B cell (primary cell): ENCODE measurements around the gene ZIC4. TPM values are rescaled to one million over a fixed set of nuclear protein-coding genes. Genes with fewer than 3 reads are reported as not detected.

ENCODE experiments used
- ATAC-seq: fragments of 200-7000 bp; cut with Tn5 transposase; one replicate; pipeline ENCODE4 v1.10.0; 2021; ENCODE audit warnings: low read depth, mild to moderate bottlenecking, moderate number of reproducible peaks, moderate library complexity
- CTCF ChIA-PET: fragments of 350-600 bp; sonication (Branson Sonifier 250); formaldehyde crosslinking; loops from one replicate; lab custom pipeline; 2021; ENCODE audit warnings: antibody characterized with exemption, inconsistent platforms; lab: Charles Lee
- POLR2A ChIA-PET: fragments of 350-600 bp; sonication (Branson Sonifier 250); formaldehyde crosslinking; loops from one replicate; lab custom pipeline; 2021; ENCODE audit warnings: antibody characterized with exemption; lab: Charles Lee
- DNase-seq: peaks from one replicate; pipeline ENCODE4 v3.0.0; 2013
- H2AFZ ChIP-seq: 2 replicates; pipeline ENCODE4 v1.6.1; 2012; ENCODE audit warnings: mild to moderate bottlenecking, low read depth, low read length; ENCODE audit not compliant: insufficient read depth, poor library complexity, severe bottlenecking
- H3K27ac ChIP-seq, 2 donors: 1 replicate in 1 of 2; 2 replicates in 1 of 2; pipeline ENCODE4 v1.5.1; 2012 to 2013; ENCODE audit warnings: low read length in 2 of 2, mild to moderate bottlenecking in 2 of 2, moderate library complexity in 1 of 2
- H3K27me3 ChIP-seq, 4 experiments: fragments of 200-600 bp in 1 of 4; sonication (generic) in 1 of 4; replicated peaks in 1 of 4; 1 replicate in 2 of 4; 2 replicates in 2 of 4; pipeline versions ENCODE4 v1.6.1 to v1.7.0; 2013 to 2016; ENCODE audit warnings: low read length in 3 of 4, mild to moderate bottlenecking in 2 of 4, mixed read lengths in 1 of 4, moderate library complexity in 1 of 4; ENCODE audit not compliant: insufficient read depth in 4 of 4, control insufficient read depth in 3 of 4; ENCODE audit errors: control extremely low read depth in 1 of 4
- H3K36me3 ChIP-seq, 2 experiments: replicated peaks in 1 of 2; 1 replicate in 1 of 2; 2 replicates in 1 of 2; pipeline versions ENCODE4 v1.6.1 to v1.7.1; 2013; ENCODE audit warnings: low read length in 1 of 2; ENCODE audit not compliant: insufficient read depth in 2 of 2, control insufficient read depth in 1 of 2; ENCODE audit errors: control extremely low read depth in 1 of 2, extremely low read depth in 1 of 2
- H3K4me1 ChIP-seq, 2 donors: fragments of 200-600 bp in 1 of 2; sonication (generic) in 1 of 2; 1 replicate in 1 of 2; 2 replicates in 1 of 2; pipeline versions ENCODE4 v1.5.1 to v1.6.1; 2013 to 2017; ENCODE audit warnings: low read length in 2 of 2; ENCODE audit not compliant: control insufficient read depth in 2 of 2, insufficient read depth in 2 of 2
- H3K4me2 ChIP-seq: replicated peaks from 2 replicates; pipeline ENCODE3; 2012; ENCODE audit warnings: mild to moderate bottlenecking, low read depth, low read length; ENCODE audit not compliant: poor library complexity, severe bottlenecking
- H3K4me3 ChIP-seq, 5 experiments: fragments of 200-600 bp in 1 of 5; sonication (generic) in 1 of 5; 1 replicate in 3 of 5; 2 replicates in 2 of 5; pipeline versions ENCODE4 v1.5.1 to v1.7.0; 2011 to 2016; ENCODE audit warnings: low read length in 4 of 5, mild to moderate bottlenecking in 4 of 5, low read depth in 2 of 5, control low read depth in 1 of 5, moderate library complexity in 1 of 5; ENCODE audit not compliant: insufficient read depth in 1 of 5; ENCODE audit errors: control extremely low read depth in 1 of 5, extremely low read depth in 1 of 5
- H3K79me2 ChIP-seq: fragments of 200-600 bp; sonication (generic); one replicate; pipeline ENCODE4 v1.6.0; 2016; ENCODE audit warnings: low read length; ENCODE audit not compliant: control insufficient read depth, insufficient read depth
- H3K9ac ChIP-seq: fragments of 200-600 bp; sonication (generic); 2 replicates; pipeline ENCODE4 v1.6.1; 2017; ENCODE audit warnings: mild to moderate bottlenecking, low read length, moderate library complexity
- H3K9me3 ChIP-seq, 3 donors: one replicate each; pipeline versions ENCODE4 v1.6.1 to v1.7.1; 2013; ENCODE audit warnings: low read length in 2 of 3; ENCODE audit not compliant: control insufficient read depth in 2 of 3, insufficient read depth in 1 of 3; ENCODE audit errors: control extremely low read depth in 1 of 3
- H4K20me1 ChIP-seq: 2 replicates; pipeline ENCODE4 v1.6.0; 2012; ENCODE audit warnings: mild to moderate bottlenecking, low read length; ENCODE audit not compliant: insufficient read depth, control insufficient read depth, poor library complexity, severe bottlenecking
- H3K27ac Mint-ChIP-seq: one replicate; pipeline ENCODE4 v1.8.0; 2021; ENCODE audit warnings: mixed read lengths
- H3K27me3 Mint-ChIP-seq: one replicate; pipeline ENCODE4 v1.8.0; 2021; ENCODE audit warnings: mixed read lengths
- H3K4me1 Mint-ChIP-seq: one replicate; pipeline ENCODE4 v1.8.0; 2021; ENCODE audit warnings: mixed read lengths
- H3K4me3 Mint-ChIP-seq: one replicate; pipeline ENCODE4 v1.8.0; 2021; ENCODE audit warnings: mixed read lengths
- H3K9me3 Mint-ChIP-seq: one replicate; pipeline ENCODE4 v1.8.0; 2022; ENCODE audit warnings: mixed read lengths; ENCODE audit not compliant: insufficient read depth
- EZH2 ChIP-seq: IDR thresholded peaks from 2 replicates; pipeline ENCODE4 v1.6.1; 2012; ENCODE audit warnings: borderline replicate concordance, low read depth, mild to moderate bottlenecking, moderate library complexity, low read length; ENCODE audit not compliant: insufficient read depth, poor library complexity, severe bottlenecking
- WGBS: methylation state at CpG from one replicate; pipeline ENCODE4 v1.1.5; 2013; ENCODE audit warnings: missing lambda C conversion rate; ENCODE audit not compliant: insufficient coverage; 5-methylcytosine and 5-hydroxymethylcytosine counted together
- intact Hi-C: fragments of 100-400 bp; cut with micrococcal nuclease; formaldehyde crosslinking; loops from one replicate; pipeline ENCODE4 v1.10.0; 2022
- polyA plus RNA-seq: library from polyadenylated mRNA; depleted of rRNA; stranded (reverse); fragments of >200 nt; gene quantifications from 2 replicates; pipeline ENCODE4 v1.2.3, GENCODE V29; 2012
- total RNA-seq, 2 donors: library from RNA; stranded (reverse); fragments of 120-200 nt in 1 of 2; gene quantifications; 1 replicate in 1 of 2; 2 replicates in 1 of 2; pipeline versions ENCODE4 v1.2.3 to v1.2.4, GENCODE V29; 2013 to 2022
- TF ChIP-seq, protein P1 (sequence below): fragments of 200-600 bp; IDR thresholded peaks from one replicate; pipeline ENCODE4 v1.8.0; 2022; ENCODE audit warnings: antibody characterized with exemption, mild to moderate bottlenecking

ZIC4 gene
- total and polyA plus RNA-seq, 2 donors (not counting 1 experiment from before 2014, with no cell fraction given) = not detected

DNA sequence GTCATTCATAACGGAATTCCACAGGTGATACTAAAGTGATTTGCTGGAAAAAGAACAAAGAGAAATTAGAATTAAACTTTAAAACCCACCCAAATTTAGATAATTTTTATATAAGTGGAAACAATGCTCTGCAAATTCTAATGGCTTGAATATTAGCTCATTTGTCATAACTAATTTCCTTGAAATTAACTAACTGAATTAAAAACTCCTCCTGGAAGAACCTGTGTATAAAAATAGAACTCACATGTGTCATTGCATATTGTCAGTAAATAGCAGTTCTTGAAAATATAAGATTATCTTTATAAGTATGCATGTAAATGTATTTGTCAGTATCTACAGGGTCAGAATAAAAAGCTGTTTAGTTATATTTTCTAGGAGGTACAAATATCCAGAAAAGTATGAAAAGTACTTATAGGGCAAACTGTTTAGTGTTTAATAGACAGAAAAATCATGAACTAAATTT lies 19.1 kb upstream of the ZIC4 start:
- Histone ChIP-seq H3K4me2 (no peak overlapping the region), H3K4me1 (peaks cover 0 to under 1% of the 10 kb centered on the region in 2 donors), H3K27ac (no peak overlapping the region), H3K79me2 (no peaks in the 10 kb centered on the region), H3K27me3 (peaks cover 0 to 45% (median 19%) of the 10 kb centered on the region in 4 experiments), H3K36me3 (no peaks in the 10 kb centered on the region), H3K9me3 (peaks cover 0 to 33% (median 0%) of the 10 kb centered on the region in 3 donors), H2AFZ (no peak overlapping the region), H3K9ac (no peak overlapping the region), H4K20me1 (no peaks in the 10 kb centered on the region), H3K4me3 (no peak overlapping the region)
- Mint-ChIP-seq H3K27ac (no peak overlapping the region), H3K4me1 (no peaks in the 10 kb centered on the region), H3K4me3 (no peak overlapping the region), H3K9me3 (no peaks in the 10 kb centered on the region), H3K27me3 (peaks cover 40% of the 10 kb centered on the region)
- no peak for DNase-seq
- TF ChIP-seq, protein P1, sequence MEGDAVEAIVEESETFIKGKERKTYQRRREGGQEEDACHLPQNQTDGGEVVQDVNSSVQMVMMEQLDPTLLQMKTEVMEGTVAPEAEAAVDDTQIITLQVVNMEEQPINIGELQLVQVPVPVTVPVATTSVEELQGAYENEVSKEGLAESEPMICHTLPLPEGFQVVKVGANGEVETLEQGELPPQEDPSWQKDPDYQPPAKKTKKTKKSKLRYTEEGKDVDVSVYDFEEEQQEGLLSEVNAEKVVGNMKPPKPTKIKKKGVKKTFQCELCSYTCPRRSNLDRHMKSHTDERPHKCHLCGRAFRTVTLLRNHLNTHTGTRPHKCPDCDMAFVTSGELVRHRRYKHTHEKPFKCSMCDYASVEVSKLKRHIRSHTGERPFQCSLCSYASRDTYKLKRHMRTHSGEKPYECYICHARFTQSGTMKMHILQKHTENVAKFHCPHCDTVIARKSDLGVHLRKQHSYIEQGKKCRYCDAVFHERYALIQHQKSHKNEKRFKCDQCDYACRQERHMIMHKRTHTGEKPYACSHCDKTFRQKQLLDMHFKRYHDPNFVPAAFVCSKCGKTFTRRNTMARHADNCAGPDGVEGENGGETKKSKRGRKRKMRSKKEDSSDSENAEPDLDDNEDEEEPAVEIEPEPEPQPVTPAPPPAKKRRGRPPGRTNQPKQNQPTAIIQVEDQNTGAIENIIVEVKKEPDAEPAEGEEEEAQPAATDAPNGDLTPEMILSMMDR = no peak
- TF ChIP-seq EZH2 = no peak
- no peak for ATAC-seq
- no CpG with 5 or more reads among the region's 1 CpG for WGBS
- ChIA-PET CTCF (no interaction called here), POLR2A (no interaction called here)
- intact Hi-C loops = no loop called here

DNA sequence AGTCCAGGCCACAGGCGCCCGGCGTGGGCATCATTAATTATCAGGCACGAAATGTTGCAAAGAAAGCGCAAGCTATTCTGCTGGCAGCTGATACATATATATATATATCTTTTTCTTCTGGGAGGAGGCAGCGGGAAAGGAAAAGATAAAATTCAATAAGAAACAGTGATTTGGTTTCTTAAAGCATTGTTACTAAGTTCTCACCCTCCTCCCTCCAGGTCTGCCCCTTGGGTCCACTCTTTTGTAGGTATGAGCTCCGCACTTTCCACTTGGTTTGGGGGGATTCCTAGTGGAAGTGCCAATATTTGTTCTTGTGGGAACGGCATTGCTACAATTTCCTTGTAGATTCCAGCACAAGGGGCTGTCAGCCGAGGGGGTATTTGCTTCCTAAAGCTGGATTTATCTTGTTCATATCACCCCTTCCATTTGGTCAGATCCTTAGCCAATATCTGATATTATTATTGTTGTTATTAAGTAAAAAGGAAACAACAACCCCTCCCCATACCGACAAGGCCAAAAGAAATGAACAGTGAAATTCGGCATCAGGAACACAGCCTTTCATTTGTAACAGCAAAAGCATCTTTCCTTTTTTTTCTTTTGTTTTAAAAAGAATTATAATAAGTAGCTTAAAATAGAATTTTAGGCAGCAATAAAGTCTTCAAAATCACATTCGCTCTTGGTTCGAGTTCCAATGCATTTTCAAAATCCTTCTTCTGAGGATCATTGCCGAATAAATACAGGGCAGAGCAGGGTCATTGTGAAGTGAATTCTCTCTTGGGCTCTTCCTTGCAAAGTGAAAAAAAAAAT lies 18.4 kb upstream of the ZIC4 start:
- POLR2A ChIA-PET = no interaction called here
- intact Hi-C loops = no loop called here
- no peak overlapping the region for H3K27ac ChIP-seq

More for the DNA sequence above, 18.4 kb upstream of the ZIC4 start:
- Histone ChIP-seq H3K4me3 (no peak overlapping the region), H3K9me3 (peaks cover 0 to 36% (median 0%) of the 10 kb centered on the region in 3 donors), H2AFZ (no peak overlapping the region), H3K4me2 (no peak overlapping the region), H3K9ac (no peak overlapping the region), H3K4me1 (peaks cover 0 to 5% of the 10 kb centered on the region in 2 donors), H4K20me1 (no peaks in the 10 kb centered on the region), H3K36me3 (no peaks in the 10 kb centered on the region), H3K27me3 (peaks cover 0 to 51% (median 26%) of the 10 kb centered on the region in 4 experiments), H3K79me2 (no peaks in the 10 kb centered on the region)
- Mint-ChIP-seq H3K27ac (no peak overlapping the region), H3K9me3 (peaks cover 2% of the 10 kb centered on the region), H3K4me1 (peaks cover 2% of the 10 kb centered on the region), H3K4me3 (no peak overlapping the region), H3K27me3 (peaks cover 46% of the 10 kb centered on the region)
- no CpG with 5 or more reads among the region's 14 CpGs for WGBS
- CTCF ChIA-PET = no interaction called here
- ATAC-seq (no peak), DNase-seq (no peak)
- TF ChIP-seq, protein P1 = no peak
